GM12892 (cell line): ENCODE measurements around the gene SUPV3L1.

Source experiments
- POLR2A ChIP-seq: IDR thresholded peaks from 2 replicates; pipeline ENCODE4 v1.6.1; 2011; ENCODE audit warnings: low read depth, low read length, control low read depth
- POLR2AphosphoS5 ChIP-seq: IDR thresholded peaks from 2 replicates; pipeline ENCODE4 v1.6.1; 2011; ENCODE audit warnings: low read depth, low read length, control low read depth

- TF ChIP-seq POLR2A (peak; percentile 93), POLR2AphosphoS5 (peak; percentile 93)
These were observed at the start of gene SUPV3L1 for GRCh38 chr10:69179743-69180524.
